WTC11 (cell line): ENCODE data around the gene WDFY4. TPM values are rescaled to one million over a fixed set of nuclear protein-coding genes. Genes with fewer than 3 reads are reported as not detected.

Experiments used
- ATAC-seq: fragments of 200-7000 bp; cut with Tn5 transposase; 2 replicates; pipeline ENCODE4 v1.10.0; 2021; ENCODE audit warnings: mild to moderate bottlenecking, moderate library complexity
- CTCF ChIA-PET: fragments of 300-600 bp; sonication (Branson Sonifier 250); formaldehyde crosslinking; loops from one replicate; lab custom pipeline; 2021; ENCODE audit warnings: antibody characterized with exemption; lab: Charles Lee
- POLR2A ChIA-PET: fragments of 350-600 bp; sonication (Branson Sonifier 250); formaldehyde crosslinking; loops from one replicate; lab custom pipeline; 2021; ENCODE audit warnings: antibody characterized with exemption; lab: Charles Lee
- DNase-seq: peaks from one replicate; pipeline ENCODE4 v3.0.0; 2021; ENCODE audit warnings: low spot score
- H3K27ac Mint-ChIP-seq: 2 replicates; pipeline ENCODE4 v1.8.0; 2021; ENCODE audit warnings: mixed read lengths
- H3K27me3 Mint-ChIP-seq: 2 replicates; pipeline ENCODE4 v1.8.0; 2021; ENCODE audit warnings: low read depth, mild to moderate bottlenecking, moderate library complexity, mixed read lengths
- H3K36me3 Mint-ChIP-seq: 2 replicates; pipeline ENCODE4 v1.8.0; 2021; ENCODE audit warnings: mixed read lengths
- H3K4me1 Mint-ChIP-seq: 2 replicates; pipeline ENCODE4 v1.8.0; 2022; ENCODE audit warnings: mixed read lengths
- H3K4me3 Mint-ChIP-seq: 2 replicates; pipeline ENCODE4 v1.8.0; 2021; ENCODE audit warnings: mild to moderate bottlenecking, moderate library complexity, mixed read lengths
- H3K9me3 Mint-ChIP-seq: 2 replicates; pipeline ENCODE4 v1.8.0; 2021; ENCODE audit warnings: mixed read lengths
- EMX1 ChIP-seq: fragments of 250-450 bp; sonication (Bioruptor Pico); IDR thresholded peaks from 2 replicates; pipeline ENCODE4 v1.8.0; 2021; ENCODE audit warnings: mild to moderate bottlenecking
- FOXP1 ChIP-seq: sonication (generic); formaldehyde crosslinking; IDR thresholded peaks from 2 replicates; pipeline ENCODE4 v1.8.0; 2022; ENCODE audit warnings: missing genetic modification reagents, mild to moderate bottlenecking, moderate library complexity, borderline replicate concordance
- JAZF1 ChIP-seq: fragments of 250-450 bp; sonication (Bioruptor Pico); IDR thresholded peaks from 2 replicates; pipeline ENCODE4 v1.9.0; 2021; ENCODE audit warnings: moderate library complexity, mild to moderate bottlenecking, inconsistent platforms
- NFATC4 ChIP-seq: fragments of 250-450 bp; sonication (Bioruptor Pico); IDR thresholded peaks from 2 replicates; pipeline ENCODE4 v1.9.0; 2021; ENCODE audit warnings: mild to moderate bottlenecking
- NFE2L1 ChIP-seq: sonication (generic); formaldehyde crosslinking; IDR thresholded peaks from 2 replicates; pipeline ENCODE4 v1.8.1; 2023; ENCODE audit warnings: missing genetic modification reagents
- NR1H2 ChIP-seq: sonication (generic); formaldehyde crosslinking; IDR thresholded peaks from 2 replicates; pipeline ENCODE4 v1.9.0; 2021; ENCODE audit warnings: mild to moderate bottlenecking, moderate library complexity, missing genetic modification reagents
- SOX15 ChIP-seq: fragments of 250-450 bp; sonication (Bioruptor Pico); IDR thresholded peaks from 2 replicates; pipeline ENCODE4 v1.9.0; 2021; ENCODE audit warnings: mild to moderate bottlenecking
- ZNF232 ChIP-seq: sonication (generic); formaldehyde crosslinking; IDR thresholded peaks from 2 replicates; pipeline ENCODE4 v1.8.0; 2022; ENCODE audit warnings: mild to moderate bottlenecking, missing genetic modification reagents
- ZNF396 ChIP-seq: fragments of 250-450 bp; sonication (Bioruptor Pico); IDR thresholded peaks from 2 replicates; pipeline ENCODE4 v1.8.0; 2021; ENCODE audit warnings: mild to moderate bottlenecking, moderate library complexity, borderline replicate concordance
- ZNF416 ChIP-seq: fragments of 250-450 bp; sonication (Bioruptor Pico); IDR thresholded peaks from 2 replicates; pipeline ENCODE4 v1.9.0; 2021; ENCODE audit warnings: mild to moderate bottlenecking, inconsistent platforms
- total RNA-seq: library from RNA; stranded (reverse); gene quantifications from 3 replicates; pipeline ENCODE4 v1.2.3, GENCODE V29; 2021
- TF ChIP-seq, protein P1 (sequence below): sonication (generic); formaldehyde crosslinking; IDR thresholded peaks from 2 replicates; pipeline ENCODE4 v1.8.0; 2022; ENCODE audit warnings: missing genetic modification reagents
- TF ChIP-seq, protein P2 (sequence below): fragments of 200-600 bp; IDR thresholded peaks from 2 replicates; pipeline ENCODE4 v1.8.0; 2022; ENCODE audit warnings: antibody characterized with exemption
- TF ChIP-seq, protein P3 (sequence below): fragments of 250-450 bp; sonication (Bioruptor Pico); conservative IDR thresholded peaks from 2 replicates; pipeline ENCODE4 v1.9.0; 2021; ENCODE audit warnings: mild to moderate bottlenecking
- TF ChIP-seq, protein P4 (sequence below): sonication (generic); formaldehyde crosslinking; IDR thresholded peaks from 2 replicates; pipeline ENCODE4 v1.8.1; 2023; ENCODE audit warnings: mild to moderate bottlenecking, missing genetic modification reagents, moderate library complexity
- TF ChIP-seq, protein P5 (sequence below): sonication (generic); formaldehyde crosslinking; IDR thresholded peaks from 2 replicates; pipeline ENCODE4 v1.8.1; 2022; ENCODE audit warnings: missing genetic modification reagents, borderline replicate concordance

Gene WDFY4
- total RNA-seq, 1 experiment from 2014 or later: 0.13 TPM

DNA sequence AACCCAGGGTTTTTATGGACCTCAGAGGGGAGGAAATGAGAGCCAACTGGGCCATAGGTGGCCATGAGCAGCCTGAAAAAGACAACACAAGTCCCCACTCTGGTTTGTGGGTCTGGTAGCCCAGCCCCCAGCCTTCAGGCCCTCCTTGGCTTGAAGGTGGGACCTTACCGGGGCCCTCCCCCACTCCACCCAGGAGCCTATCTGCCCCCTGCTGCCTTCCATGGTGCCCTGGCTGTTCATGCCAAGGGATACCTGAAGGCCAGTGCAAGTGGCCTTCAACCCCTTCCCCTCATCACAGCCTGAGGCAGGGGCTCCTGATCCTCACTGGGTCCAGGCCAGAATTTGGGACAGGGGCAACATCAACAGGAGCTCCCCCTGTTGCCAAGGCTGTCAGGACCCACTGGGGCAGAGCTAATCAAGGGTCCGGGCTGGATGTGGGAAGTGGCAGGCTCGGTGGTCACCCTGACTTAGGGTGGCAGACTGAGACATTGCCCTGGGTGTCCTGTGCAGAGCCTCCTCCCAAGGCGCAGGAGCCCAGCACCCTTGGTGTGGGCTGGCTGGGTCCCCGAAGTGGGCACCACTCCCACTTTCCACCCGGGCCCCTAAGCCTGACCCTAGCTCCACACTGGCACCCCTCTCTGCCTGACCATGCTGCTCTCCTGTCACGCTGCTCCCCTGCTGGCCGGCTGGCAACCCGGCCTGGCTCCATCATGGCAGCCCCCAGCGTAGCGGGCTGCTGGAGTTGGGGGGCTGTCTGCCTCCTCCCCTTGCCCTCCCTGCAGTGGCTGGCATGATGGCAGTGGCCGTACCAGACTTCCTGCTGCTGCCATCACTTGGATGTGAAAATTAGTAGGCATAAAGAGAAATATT, 6.4 kb downstream of the WDFY4 start:
- no peak overlapping the region for H3K27ac Mint-ChIP-seq
- ATAC-seq: no peak
- POLR2A ChIA-PET: no interaction called here
- H3K9me3 Mint-ChIP-seq: peaks cover 8% of the 10 kb centered on the region
- CTCF ChIA-PET: no interaction called here
- no peak overlapping the region for H3K4me3 Mint-ChIP-seq
- peaks cover 16% of the 10 kb centered on the region for H3K4me1 Mint-ChIP-seq
- H3K36me3 Mint-ChIP-seq: no peaks in the 10 kb centered on the region
- H3K27me3 Mint-ChIP-seq: peaks cover 2% of the 10 kb centered on the region
- no peak for DNase-seq
- TF ChIP-seq ZNF416 (CRISPR knock-in tag): no peak
- TF ChIP-seq, protein P1, sequence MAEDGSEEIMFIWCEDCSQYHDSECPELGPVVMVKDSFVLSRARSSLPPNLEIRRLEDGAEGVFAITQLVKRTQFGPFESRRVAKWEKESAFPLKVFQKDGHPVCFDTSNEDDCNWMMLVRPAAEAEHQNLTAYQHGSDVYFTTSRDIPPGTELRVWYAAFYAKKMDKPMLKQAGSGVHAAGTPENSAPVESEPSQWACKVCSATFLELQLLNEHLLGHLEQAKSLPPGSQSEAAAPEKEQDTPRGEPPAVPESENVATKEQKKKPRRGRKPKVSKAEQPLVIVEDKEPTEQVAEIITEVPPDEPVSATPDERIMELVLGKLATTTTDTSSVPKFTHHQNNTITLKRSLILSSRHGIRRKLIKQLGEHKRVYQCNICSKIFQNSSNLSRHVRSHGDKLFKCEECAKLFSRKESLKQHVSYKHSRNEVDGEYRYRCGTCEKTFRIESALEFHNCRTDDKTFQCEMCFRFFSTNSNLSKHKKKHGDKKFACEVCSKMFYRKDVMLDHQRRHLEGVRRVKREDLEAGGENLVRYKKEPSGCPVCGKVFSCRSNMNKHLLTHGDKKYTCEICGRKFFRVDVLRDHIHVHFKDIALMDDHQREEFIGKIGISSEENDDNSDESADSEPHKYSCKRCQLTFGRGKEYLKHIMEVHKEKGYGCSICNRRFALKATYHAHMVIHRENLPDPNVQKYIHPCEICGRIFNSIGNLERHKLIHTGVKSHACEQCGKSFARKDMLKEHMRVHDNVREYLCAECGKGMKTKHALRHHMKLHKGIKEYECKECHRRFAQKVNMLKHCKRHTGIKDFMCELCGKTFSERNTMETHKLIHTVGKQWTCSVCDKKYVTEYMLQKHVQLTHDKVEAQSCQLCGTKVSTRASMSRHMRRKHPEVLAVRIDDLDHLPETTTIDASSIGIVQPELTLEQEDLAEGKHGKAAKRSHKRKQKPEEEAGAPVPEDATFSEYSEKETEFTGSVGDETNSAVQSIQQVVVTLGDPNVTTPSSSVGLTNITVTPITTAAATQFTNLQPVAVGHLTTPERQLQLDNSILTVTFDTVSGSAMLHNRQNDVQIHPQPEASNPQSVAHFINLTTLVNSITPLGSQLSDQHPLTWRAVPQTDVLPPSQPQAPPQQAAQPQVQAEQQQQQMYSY: peak; percentile 73

DNA sequence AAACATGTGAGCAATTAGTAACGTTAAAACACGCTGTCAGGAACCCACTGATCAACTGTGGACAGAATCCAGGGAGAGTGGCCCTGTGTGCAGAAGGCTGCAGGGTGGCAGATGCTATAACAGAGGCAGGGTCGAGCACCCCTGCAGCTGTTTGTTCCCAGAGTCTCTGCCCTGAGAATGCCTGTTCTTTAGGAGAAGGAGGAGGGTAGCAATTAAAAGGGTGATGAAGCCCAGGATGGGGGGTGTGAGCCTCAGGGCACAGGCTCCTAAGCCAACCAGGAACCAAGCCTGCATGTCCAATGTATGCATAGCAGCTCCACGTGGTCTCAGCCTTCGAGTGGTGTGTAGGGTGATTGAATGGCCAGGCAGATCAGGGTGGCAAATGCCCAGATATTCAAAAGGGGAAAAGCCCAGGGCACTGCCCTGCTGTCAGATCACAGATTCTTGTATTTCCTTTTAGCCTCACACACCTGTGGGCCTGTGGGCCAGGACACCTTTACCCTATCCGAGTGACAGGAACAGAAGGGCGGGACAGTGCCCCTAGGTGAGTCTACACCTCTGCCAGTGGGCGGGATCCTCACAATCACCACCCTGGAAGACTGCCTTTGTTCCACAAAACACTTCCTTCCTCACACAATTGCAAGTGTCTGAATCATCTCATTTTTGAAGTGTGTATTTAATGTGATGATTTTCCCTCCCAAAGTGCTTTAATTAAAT, 7.3 kb downstream of the WDFY4 start:
- Mint-ChIP-seq H3K4me3 (no peak overlapping the region), H3K4me1 (peaks cover 16% of the 10 kb centered on the region), H3K27ac (no peak overlapping the region), H3K27me3 (peaks cover 2% of the 10 kb centered on the region), H3K9me3 (peaks cover 8% of the 10 kb centered on the region), H3K36me3 (no peaks in the 10 kb centered on the region)
- CTCF ChIA-PET: no interaction called here
- DNase-seq (no peak), ATAC-seq (peak; percentile 78)
- TF ChIP-seq NFE2L1 (no peak), ZNF232 (CRISPR knock-in tag) (no peak), SOX15 (CRISPR knock-in tag) (no peak), ZNF396 (no peak), NFATC4 (no peak), NR1H2 (CRISPR knock-in tag) (no peak), JAZF1 (no peak), FOXP1 (no peak), EMX1 (CRISPR knock-in tag) (no peak)
- TF ChIP-seq, protein P2, sequence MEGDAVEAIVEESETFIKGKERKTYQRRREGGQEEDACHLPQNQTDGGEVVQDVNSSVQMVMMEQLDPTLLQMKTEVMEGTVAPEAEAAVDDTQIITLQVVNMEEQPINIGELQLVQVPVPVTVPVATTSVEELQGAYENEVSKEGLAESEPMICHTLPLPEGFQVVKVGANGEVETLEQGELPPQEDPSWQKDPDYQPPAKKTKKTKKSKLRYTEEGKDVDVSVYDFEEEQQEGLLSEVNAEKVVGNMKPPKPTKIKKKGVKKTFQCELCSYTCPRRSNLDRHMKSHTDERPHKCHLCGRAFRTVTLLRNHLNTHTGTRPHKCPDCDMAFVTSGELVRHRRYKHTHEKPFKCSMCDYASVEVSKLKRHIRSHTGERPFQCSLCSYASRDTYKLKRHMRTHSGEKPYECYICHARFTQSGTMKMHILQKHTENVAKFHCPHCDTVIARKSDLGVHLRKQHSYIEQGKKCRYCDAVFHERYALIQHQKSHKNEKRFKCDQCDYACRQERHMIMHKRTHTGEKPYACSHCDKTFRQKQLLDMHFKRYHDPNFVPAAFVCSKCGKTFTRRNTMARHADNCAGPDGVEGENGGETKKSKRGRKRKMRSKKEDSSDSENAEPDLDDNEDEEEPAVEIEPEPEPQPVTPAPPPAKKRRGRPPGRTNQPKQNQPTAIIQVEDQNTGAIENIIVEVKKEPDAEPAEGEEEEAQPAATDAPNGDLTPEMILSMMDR: no peak
- TF ChIP-seq, protein P3, sequence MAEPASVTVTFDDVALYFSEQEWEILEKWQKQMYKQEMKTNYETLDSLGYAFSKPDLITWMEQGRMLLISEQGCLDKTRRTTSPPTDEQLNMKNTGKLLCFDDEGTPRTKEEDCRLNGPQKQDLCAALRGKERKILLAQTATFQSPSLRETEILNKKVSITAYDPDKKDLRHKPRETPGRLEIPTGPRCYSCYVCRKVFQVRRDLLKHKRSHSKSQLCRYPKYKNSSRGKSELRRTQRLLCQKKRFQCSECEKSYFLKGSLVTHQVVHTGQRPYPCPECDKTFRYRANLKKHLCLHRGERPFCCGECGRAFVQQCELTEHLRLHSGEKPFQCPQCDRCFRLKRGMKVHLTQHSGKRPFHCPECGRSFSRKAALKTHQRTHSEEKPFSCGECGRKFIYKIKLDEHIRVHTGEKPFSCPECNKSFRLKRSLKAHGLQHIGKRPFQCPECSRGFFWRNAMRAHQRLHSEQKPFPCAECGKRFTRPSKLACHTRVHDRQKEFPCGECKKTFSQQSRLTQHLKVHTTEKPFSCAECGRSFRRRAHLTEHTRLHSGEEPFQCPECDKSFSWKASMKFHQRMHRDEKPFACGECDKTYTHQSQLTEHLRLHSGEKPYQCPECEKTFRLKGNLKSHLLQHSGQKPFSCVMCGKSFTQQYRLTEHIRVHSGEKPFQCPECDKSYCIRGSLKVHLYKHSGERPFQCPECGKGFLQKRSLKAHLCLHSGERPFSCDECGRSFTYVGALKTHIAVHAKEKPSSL (CRISPR knock-in tag): no peak
- TF ChIP-seq, protein P4, sequence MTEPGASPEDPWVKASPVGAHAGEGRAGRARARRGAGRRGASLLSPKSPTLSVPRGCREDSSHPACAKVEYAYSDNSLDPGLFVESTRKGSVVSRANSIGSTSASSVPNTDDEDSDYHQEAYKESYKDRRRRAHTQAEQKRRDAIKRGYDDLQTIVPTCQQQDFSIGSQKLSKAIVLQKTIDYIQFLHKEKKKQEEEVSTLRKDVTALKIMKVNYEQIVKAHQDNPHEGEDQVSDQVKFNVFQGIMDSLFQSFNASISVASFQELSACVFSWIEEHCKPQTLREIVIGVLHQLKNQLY (CRISPR knock-in tag): no peak
- TF ChIP-seq, protein P5, sequence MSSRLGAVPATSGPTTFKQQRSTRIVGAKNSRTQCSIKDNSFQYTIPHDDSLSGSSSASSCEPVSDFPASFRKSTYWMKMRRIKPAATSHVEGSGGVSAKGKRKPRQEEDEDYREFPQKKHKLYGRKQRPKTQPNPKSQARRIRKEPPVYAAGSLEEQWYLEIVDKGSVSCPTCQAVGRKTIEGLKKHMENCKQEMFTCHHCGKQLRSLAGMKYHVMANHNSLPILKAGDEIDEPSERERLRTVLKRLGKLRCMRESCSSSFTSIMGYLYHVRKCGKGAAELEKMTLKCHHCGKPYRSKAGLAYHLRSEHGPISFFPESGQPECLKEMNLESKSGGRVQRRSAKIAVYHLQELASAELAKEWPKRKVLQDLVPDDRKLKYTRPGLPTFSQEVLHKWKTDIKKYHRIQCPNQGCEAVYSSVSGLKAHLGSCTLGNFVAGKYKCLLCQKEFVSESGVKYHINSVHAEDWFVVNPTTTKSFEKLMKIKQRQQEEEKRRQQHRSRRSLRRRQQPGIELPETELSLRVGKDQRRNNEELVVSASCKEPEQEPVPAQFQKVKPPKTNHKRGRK (CRISPR knock-in tag): no peak
- TF ChIP-seq, protein P1: no peak
- POLR2A ChIA-PET: no interaction called here
